Measurements from ENCODE around the gene AP3S1. TPM values are rescaled to one million over a fixed set of nuclear protein-coding genes. Genes with fewer than 3 reads are reported as not detected.

Gene AP3S1
- total RNA-seq, 1 experiment from 2014 or later: 60.8 TPM

- 0 out of 2 replicates have a peak, but pooled peaks have one; percentile 52 for TF ChIP-seq TP53 (CRISPR knock-in tag; IDR thresholded peaks at IDR 0.05)
- TF ChIP-seq USF2 (CRISPR knock-in tag; IDR thresholded peaks at IDR 0.05): peak; percentile 9
- no peak for TF ChIP-seq ELF4 (CRISPR knock-in tag; IDR thresholded peaks at IDR 0.05; ENCODE audit: low read depth)
- peak; percentile 65; the same call in 1 of the 2 replicates for TF ChIP-seq SMAD3 (CRISPR knock-in tag; IDR thresholded peaks at IDR 0.05; ENCODE audit: borderline replicate concordance)
- TF ChIP-seq ATF3 (CRISPR knock-in tag; conservative IDR thresholded peaks at IDR 0.05): 0 out of 2 replicates have a peak, but pooled peaks have one; percentile 15
- 0 out of 2 replicates have a peak, but pooled peaks have one; percentile 31 for TF ChIP-seq CBFB (CRISPR knock-in tag; IDR thresholded peaks at IDR 0.05; ENCODE audit: low read depth)
These were observed 25.3 kb upstream of the AP3S1 start, which contains the start of gene CDO1 (continued) for GRCh38 chr5:115816226-115817081.

GRCh38 chr5:115817386-115817785, 24.3 kb upstream of the AP3S1 start:
- Mint-ChIP-seq H3K27ac (no peak overlapping the region), H3K4me3 (peak overlapping the region; percentile 20; the same call in 1 of the 2 replicates), H3K36me3 (peaks cover 2% of the 10 kb centered on the region; the same call in 1 of the 2 replicates), H3K27me3 (ENCODE audit: low read depth) (peaks cover 27% of the 10 kb centered on the region), H3K4me1 (peaks cover 25% of the 10 kb centered on the region), H3K9me3 (no peaks in the 10 kb centered on the region)
- POLR2A ChIA-PET: no interaction called here
- ATAC-seq (no peak), DNase-seq (ENCODE audit: low spot score) (no peak)
- no peak for TF ChIP-seq HMGXB4 (CRISPR knock-in tag; IDR thresholded peaks at IDR 0.05)
- TF ChIP-seq MXD4 (CRISPR knock-in tag; IDR thresholded peaks at IDR 0.05; ENCODE audit: borderline replicate concordance): no peak
- TF ChIP-seq GRHL2 (CRISPR knock-in tag; IDR thresholded peaks at IDR 0.05; ENCODE audit: insufficient replicate concordance, severe bottlenecking): no peak
- no peak for TF ChIP-seq ZNF396 (CRISPR knock-in tag; IDR thresholded peaks at IDR 0.05; ENCODE audit: borderline replicate concordance)
- no peak for TF ChIP-seq ATF1 (CRISPR knock-in tag; IDR thresholded peaks at IDR 0.05)
- TF ChIP-seq USF2 (CRISPR knock-in tag; IDR thresholded peaks at IDR 0.05): no peak
- no peak for TF ChIP-seq ZMAT4 (CRISPR knock-in tag; IDR thresholded peaks at IDR 0.05)
- TF ChIP-seq CTCF (IDR thresholded peaks at IDR 0.05): no peak
- no peak for TF ChIP-seq TEAD1 (CRISPR knock-in tag; IDR thresholded peaks at IDR 0.05)
- no peak for TF ChIP-seq RORB (CRISPR knock-in tag; IDR thresholded peaks at IDR 0.05)
- TF ChIP-seq NFYB (CRISPR knock-in tag; conservative IDR thresholded peaks at IDR 0.05; ENCODE audit: low read depth): no peak
- no peak for TF ChIP-seq ZNF512 (CRISPR knock-in tag; IDR thresholded peaks at IDR 0.05; ENCODE audit: borderline replicate concordance)
- TF ChIP-seq ZNF281 (CRISPR knock-in tag; IDR thresholded peaks at IDR 0.05): no peak
- TF ChIP-seq MAX (CRISPR knock-in tag; IDR thresholded peaks at IDR 0.05): no peak
- no peak for TF ChIP-seq E2F4 (CRISPR knock-in tag; IDR thresholded peaks at IDR 0.05; ENCODE audit: borderline replicate concordance, low read depth)
- no peak for TF ChIP-seq ZNF416 (CRISPR knock-in tag; IDR thresholded peaks at IDR 0.05)
- CTCF ChIA-PET: no interaction called here

Data from WTC11 (cell line).